HG02610 (cell line): ENCODE measurements around the gene HELZ.
A peak's percentile ranks its signal among the peaks of the same experiment; 100 is the strongest.

Experiments used
- ATAC-seq: cut with Tn5 transposase; IDR thresholded peaks from one replicate; pipeline ENCODE4 v1.9.1; 2021; ENCODE audit warnings: mild to moderate bottlenecking, moderate library complexity; ENCODE audit not compliant: unreplicated experiment

Gene HELZ

DNA sequence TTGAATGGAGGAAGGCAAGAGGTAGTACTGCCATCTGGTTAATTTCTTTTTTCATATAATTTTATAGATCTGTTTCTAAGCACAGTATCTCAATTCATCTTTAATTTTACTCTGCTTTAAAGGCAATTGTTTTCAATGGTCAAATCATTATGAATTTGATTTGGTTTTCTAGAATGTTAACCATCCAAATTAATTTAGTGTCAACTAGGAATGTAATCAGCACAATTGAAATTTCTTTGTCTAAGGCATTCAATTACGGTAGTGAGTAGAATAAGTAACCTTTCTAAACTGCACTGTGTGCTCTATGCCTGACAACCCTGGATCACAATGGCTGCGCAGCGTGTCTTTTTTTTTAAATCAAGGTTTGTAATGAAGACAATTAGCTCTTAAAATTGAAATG is 156.4 kb downstream of the HELZ start:
- ATAC-seq: no peak

DNA sequence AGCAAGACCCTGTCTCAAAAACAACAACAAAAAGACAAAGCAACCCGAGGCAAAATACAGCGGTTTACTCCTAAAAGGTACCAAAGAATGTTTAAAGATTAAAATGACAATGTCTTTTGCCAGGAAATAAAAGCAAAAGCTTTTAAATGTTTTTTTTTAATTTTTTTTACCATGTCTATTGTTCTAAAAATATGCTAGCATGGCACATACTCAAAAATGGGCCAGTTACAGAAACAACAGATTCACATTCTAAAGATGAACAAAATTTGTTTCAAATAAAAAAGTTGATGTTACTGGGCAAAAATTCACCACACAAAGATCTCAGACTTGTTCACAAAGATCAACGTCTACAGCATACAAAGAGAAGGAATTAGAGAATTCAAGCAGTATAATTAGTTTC is 159.6 kb downstream of the HELZ start:
- no peak for ATAC-seq

DNA sequence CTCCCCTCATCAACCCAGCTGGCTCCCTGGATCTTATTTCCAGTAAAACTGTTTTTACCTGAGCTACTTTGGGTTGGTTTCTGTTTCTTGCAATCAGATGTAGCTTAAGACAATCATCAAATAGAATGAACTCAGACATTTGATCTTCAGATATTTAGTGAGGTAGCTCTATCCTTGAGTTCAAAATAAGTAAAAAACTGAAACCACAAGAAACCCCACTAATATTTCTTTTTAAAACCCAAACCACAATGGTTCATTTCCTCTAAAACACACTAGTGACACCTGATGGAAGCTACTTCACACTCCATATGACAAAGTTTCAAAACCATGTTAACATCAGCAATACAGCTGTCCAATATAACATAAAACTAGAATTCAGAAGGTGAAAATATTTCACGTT is 162.9 kb downstream of the HELZ start:
- peak; percentile 80 for ATAC-seq

DNA sequence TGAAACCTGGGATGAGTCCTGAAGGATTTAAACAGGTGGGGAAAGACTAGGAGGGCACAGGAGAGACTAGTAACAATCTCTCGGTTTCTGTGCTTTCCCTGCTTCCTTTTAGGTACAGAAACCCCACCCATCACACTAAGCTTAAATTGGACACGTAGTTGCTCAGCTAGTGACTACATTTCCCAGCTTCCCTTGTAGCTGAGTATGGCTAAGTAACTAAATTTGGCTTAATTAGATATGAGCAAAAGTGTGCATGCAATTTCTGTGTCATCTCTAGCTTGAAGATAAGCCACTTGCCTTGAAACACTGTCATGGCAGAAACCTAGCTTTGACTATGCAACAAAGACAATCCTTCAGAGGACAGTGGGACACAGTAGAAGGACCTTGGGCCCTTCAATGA is 164.2 kb downstream of the HELZ start:
- ATAC-seq: no peak

DNA sequence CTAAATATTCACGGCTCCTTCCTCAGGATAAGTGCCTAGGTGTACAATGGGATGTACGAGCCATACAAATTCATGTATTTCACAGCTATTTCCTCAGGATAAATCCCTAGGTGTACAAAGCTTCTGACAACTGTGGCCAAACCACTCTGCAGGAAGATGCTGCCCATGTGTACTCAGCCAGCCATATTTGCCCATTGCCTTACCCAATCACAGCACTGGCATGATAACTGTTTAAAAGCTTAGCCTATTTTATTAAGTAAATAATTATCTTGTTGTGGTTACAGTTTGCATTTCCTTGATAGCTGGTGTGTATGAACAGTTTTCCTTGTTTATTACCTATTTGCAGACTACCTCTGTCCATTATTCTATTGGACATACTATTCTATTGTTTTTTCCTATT is 165.5 kb downstream of the HELZ start:
- no peak for ATAC-seq

DNA sequence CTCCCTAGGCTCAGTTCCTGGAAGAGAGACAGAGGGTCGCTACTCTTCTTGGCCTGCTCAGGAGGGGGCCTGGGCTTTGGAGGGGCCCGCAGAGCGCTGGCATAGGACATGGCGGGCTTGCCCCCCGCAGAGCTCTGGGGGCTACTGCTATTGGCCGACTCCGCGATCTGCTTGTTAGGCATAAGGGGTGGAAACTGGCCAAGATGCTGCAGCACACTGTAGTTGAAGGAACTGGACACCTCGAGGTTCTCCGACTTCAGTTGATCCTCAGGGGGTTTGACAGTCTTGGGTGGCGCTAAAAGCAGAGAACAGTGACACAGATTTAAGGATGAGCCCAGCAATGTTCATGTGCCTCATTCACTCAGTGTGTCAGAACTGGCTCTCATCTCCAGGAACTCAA is 166.7 kb downstream of the HELZ start:
- no peak for ATAC-seq

DNA sequence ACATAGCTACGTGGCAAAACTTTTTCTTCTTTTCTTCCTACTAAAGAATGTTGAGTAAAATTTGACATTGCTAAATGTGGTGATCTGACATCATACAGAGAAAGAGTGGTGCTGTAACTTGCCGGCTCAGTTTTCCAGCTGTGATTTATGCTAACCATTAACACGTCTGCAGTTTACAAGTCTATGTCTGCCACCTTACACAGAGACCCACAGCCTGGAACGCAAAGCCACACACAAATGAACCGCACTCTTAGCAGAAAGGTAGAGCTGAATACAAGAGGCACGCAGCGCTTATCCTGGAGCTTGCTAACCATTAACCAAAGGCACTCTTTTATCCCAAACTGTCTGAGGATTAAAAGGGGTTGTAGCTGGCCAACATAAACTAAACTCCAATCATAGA is 168.7 kb downstream of the HELZ start:
- ATAC-seq: no peak

DNA sequence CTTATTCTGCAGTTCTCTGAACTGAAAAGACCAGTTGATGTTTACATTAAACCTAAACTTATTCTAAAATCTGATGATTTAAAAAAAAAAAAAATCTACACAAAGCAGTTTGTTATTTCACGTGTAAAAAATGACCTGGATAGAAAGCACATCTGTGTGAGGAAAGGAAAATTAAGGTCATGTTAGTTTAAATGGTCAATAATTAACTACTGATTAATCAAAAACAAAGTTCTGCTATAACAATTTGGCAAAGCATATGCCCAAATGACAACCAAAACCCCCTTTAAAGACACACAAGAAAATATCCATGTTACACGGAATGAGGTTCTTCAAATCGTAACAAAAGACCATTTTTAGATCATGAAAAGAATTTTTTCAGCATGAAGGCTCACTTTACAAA is 170.2 kb downstream of the HELZ start:
- ATAC-seq: no peak

DNA sequence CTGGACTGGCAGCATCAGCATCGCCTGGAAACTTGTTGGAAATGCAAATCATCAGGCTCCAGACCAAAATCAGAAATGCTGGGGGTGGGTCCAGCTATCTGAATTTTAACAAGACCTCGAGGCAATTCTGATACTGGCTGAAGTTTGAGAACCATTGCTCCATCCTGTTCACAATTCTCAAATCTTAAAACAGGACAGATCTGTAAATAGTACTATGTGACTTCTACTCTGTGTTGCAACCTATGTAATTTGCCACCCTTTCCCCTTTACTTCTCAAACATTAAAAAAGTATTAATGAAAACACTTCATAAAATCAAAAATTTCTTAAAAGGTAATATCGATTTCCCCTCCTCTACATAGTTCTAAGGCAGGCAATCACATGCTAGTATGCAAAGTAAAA is 172.1 kb downstream of the HELZ start:
- ATAC-seq: no peak

DNA sequence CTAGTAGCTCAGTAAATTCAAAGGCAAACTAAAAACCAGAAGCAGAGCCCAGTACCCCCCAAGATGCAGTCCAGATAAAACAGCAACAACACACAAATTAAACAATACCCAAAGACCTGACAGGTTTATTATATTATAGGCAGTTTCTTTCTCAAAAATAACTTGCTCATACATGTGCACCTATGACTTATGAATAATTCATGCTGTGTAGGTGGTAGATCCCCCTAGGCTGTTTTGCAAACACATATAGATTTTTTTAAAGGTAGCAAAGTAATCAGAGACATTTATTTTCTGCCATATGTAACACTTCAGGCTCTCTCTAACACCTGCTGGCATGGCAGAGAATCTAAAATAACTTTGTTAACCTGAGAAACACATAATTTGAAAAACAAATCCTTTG is 173.4 kb downstream of the HELZ start:
- ATAC-seq: no peak

DNA sequence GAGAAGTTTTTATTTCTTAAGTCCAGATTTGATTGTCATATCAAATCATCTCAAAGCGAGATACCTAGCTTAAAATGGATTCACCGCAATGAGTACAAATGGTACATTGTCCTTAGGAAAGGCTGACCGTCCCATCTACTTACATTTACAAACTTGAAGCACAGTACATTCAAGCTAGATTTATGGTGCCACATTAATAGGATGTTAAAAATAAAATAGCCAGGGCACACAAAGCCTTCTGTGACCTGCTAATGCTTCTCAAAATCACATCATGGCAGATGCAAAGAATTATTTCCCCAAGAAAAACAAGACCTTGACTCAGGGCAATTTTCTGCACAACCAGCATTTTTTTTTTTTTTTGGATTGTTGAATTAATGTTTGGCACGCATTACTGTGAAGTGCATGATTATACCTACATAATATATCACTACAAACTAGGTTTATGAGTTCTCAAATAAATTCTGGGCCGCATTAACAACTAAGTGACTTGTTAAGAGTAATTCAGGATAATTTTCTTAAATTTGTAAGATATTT is 175.3 kb downstream of the HELZ start:
- ATAC-seq: no peak

DNA sequence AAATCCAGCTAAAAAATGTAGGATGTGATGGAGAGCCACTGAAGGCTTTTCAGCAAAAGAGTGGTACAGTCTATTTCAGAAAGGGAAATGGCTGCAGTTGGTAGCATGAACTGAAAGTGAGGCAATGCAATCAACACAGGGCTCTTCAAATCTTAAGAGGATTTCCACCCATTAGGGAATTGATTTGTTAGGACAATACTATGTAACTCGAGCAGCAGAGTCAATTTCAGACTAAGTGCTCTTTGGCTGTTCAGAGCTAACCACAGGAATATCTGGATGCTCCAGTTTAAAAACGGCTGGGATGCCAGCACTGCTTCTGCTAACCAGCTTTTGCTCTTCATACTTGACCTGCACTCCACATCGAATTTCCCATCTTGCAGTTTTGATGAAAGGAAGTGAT is 176.0 kb downstream of the HELZ start:
- no peak for ATAC-seq

DNA sequence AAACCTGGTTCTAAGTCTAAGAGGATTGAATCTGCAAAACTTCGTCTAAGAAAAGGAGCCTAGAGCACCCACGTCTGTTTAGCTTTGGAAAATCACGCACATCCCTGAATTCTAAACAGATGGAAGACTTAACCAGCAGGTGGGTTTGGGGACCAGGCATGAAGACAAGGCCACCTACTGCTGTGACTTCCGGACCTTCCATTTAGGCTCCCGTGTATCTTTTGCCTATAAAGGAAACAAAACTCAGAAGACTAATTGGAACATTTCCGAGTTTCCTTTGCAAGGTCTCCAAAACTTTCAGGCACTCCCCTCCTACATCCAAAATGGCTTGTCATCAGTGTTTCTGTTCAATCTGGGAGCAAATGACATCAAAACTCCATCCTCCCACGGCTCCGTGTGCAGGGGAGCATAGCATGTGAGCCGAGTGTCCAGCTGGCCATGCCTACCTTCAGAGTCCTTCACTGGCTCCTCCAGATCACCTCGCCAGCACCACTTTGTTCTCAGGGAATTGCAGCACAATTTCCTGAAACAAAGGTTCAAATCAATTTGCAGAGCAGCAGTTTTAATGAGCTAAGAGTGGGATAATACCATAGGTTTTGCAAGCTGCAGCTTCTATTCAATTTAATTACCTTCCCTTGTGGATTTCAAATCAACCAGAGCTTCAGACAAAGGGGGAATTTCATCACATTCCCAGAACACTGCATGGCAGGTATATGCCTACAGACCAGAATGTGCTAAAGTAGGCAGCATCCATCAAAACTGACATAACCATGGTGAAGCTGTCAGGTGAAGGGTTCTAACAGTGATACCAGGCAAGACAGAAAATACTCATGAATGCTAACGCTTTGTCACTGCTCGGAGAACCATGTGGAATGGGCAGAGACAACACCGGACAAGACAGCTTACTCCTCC is 177.2 kb downstream of the HELZ start:
- no peak for ATAC-seq

DNA sequence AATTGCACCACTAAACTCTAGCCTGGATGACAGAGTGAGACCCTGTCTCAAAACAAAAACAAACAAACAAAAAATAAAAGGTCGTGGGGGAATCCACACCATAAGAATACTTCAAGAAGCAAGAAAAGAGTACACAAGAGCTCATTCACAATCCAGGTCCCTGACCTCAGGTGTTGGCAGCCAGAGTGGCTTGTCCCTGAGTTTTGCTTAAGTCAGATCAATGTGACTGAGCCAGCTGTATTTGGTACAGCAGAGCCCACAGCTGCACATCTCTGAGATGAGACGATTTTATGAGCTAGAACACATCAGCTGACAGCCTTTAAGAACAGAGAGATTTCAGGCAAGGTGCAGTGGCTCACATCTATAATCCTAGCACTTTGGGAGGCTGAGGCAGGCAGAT is 178.3 kb downstream of the HELZ start:
- ATAC-seq: no peak

DNA sequence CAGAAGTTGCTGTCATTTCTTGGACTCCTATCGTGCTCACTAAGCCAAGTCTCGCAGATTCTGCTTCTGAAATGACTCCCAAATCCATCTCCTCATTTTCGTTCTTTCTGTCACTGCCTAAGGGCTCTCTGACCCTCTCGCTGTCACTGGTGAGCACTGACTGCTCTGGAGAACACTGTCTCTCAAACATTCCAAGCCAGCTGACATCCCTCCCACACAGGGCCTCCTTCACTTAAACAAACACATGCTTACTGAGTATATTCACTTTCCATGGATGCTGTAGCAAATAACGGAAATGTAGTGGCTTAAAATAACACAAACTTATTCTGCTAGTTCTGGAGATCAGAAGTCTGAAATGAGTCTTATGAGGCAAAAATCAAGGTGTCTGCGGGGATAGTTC is 181.9 kb downstream of the HELZ start:
- ATAC-seq: no peak

DNA sequence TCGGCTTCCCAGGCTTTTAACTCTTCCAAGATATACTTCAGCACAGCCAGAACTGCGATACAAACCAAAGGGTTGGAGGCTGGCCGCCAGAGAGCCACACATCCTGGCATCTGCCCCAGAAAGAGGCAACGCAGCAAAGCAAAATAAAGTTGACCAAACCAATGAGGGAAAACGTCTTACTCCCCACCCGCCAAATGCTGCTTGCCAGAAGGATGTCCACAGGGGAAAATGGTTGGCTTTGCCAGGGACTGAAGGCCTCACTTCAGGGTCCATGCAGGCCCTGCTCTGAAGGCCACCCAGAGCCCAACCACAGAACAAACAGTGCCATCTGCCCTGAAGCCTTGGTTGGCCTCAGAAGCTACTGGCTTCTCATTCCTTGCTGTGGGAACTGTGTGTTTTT is 185.6 kb downstream of the HELZ start:
- ATAC-seq: no peak

DNA sequence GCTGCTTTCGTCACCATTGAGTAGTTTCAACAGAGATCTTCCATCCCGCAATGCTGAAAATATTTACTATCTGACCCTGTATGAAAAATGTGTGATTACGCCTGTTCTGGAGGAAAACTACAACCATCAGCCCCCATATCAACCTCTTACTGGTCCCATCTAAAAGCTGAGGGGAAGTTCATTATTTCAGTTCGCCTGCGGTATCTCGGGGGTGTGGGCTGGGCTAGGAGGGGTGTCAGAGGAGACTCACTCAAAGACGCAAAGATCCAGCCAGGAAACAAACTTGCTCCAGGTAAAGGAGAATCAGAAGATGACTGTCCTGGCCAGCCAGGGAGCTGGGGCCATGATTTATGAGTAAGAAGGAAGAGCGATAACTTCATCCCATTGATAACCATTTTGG is 187.0 kb downstream of the HELZ start:
- ATAC-seq: no peak

DNA sequence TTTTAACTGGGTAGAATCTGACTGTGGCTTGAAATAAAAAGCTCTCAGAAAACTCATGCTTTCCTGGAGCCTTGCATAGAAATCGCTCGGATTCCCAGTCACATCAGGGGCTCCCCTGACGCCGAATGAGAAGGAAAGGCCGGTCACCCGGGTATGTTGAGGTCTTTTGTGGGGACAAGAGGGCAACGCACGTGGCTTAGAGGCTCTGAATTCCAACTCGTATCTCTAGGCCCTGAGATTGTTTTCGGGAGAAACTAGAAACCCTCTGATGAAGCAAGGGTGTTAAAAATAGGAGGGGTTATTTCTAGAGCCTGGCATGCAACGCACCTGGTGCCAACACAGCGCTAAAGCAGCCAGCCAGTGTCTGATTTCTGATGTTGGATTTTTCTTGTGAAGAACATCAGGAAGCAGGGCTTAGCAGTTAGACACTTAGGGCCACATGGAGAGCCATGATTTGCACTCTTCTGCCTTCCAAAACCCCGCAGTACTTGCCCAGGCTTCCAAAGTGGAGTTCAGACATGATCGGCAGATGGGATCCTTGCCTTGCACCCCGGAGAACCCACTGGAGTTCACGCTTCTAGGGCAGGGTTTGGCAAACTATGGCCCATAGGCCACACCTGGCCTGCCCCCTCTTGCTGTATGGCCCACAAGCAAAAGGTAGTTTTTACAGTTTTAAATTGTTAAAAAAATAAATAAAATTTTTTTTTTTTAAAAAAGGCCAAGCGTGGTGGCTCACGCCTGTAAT is 188.1 kb downstream of the HELZ start:
- no peak for ATAC-seq

DNA sequence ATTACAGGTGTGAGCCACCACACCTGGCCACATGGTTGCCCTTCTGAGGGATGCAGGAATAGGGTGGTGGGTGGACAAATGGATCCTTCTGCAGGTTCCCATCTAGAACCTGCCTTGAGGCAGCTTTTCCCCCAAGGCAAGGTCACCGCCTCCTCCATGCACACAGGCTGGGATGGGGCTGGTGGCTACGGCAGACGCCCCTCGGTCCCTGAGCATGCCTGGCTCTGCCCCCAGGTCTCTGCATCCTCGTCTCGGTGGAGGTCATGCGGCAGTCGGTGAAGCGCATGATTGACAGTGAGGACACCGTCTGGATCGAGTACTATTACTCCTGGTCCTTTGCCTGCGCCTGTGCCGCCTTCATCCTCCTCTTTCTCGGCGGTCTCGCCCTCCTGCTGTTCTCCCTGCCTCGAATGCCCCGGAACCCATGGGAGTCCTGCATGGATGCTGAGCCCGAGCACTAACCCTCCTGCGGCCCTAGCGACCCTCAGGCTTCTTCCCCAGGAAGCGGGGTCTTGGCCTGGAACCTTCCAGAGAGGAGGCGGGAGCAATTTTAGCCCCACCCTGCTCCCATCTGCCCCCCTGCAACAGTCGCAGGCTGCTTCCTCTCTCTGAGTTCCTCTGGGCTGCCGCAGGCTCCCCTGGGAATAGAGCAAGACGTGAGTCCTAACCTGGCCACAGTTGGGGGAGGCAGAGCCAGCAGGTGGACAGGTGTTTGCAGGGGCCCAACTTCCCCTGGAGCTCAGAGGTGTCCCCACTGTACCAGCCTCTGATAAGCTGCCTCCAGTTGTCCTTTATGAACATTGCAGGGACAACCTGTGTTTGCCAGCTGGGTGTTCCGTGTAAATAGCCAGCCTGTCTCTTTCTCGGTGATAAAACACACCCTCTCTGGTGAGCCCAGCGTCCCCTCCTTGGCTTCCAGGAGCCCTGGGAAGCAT is 188.9 kb downstream of the HELZ start:
- no peak for ATAC-seq

DNA sequence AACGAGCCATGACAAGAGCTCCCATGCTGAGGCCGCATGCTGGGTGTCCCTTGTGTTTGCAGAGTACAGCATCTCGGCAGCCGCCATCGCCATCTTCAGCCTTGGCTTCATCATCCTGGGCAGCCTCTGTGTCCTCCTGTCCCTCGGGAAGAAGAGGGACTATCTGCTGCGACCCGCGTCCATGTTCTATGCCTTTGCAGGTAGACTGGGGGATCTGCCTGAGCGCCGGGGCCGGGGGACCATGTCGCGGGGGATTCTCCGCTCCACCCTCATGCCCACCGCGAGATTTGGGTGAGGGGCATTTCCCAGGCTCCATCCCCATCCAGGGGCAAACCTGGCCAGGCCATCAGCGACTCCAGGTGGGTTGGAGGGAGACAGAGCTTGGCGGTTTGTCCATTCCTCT is 190.0 kb downstream of the HELZ start:
- ATAC-seq: no peak

DNA sequence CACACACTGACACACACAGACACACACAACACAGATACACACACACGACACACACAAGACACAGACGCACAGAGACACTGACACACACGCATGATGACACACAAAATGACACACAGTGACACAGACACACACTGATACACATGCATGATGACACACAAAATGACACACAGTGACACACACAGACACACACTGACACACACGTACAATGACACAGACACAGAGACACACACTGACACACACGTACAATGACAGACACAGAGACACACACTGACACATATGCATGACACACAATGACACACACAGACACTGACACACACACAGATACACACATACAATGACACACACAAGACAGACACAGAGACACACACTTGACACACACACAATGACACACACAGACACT is 190.4 kb downstream of the HELZ start:
- no peak for ATAC-seq
